H1 (cell line): ENCODE data around the gene CNKSR2. TPM values are rescaled to one million over a fixed set of nuclear protein-coding genes. Genes with fewer than 3 reads are reported as not detected.

Experiments
- CTCF ChIA-PET: fragments of 300-600 bp; sonication (Branson Sonifier 250); formaldehyde crosslinking; loops from one replicate; lab custom pipeline; 2021; ENCODE audit not compliant: partially characterized antibody; lab: Charles Lee
- POLR2A ChIA-PET: fragments of 300-600 bp; sonication (Branson Sonifier 250); formaldehyde crosslinking; loops from one replicate; lab custom pipeline; 2021; ENCODE audit warnings: inconsistent platforms; ENCODE audit not compliant: partially characterized antibody; lab: Charles Lee
- DNase-seq, 2 experiments: peaks; one replicate each; pipeline versions ENCODE4 v3.0.0 to v3.0.0-alpha.2; 2010 to 2022; ENCODE audit warnings: low spot score in 2 of 2, low read depth in 1 of 2, mixed read lengths in 1 of 2
- FAIRE-seq: peaks from 2 replicates; lab custom pipeline; 2011; peaks lifted over from hg19 to GRCh38; lab: Jason Lieb, UNC
- H2AFZ ChIP-seq: 2 replicates; pipeline ENCODE4 v1.8.1; 2012; ENCODE audit warnings: low read length, inconsistent platforms
- H2AK5ac ChIP-seq: 2 replicates; pipeline ENCODE4 v1.6.1; 2013; ENCODE audit warnings: low read depth, low read length
- H2BK120ac ChIP-seq: replicated peaks from 2 replicates; pipeline ENCODE3; 2013; ENCODE audit warnings: low read depth, low read length, inconsistent platforms
- H2BK12ac ChIP-seq: 2 replicates; pipeline ENCODE4 v1.6.1; 2013; ENCODE audit warnings: low read depth, low read length
- H2BK15ac ChIP-seq: 2 replicates; pipeline ENCODE4 v1.6.1; 2013; ENCODE audit warnings: low read length
- H2BK20ac ChIP-seq: 2 replicates; pipeline ENCODE4 v1.6.1; 2013; ENCODE audit warnings: low read length
- H2BK5ac ChIP-seq: 2 replicates; pipeline ENCODE4 v1.6.1; 2013; ENCODE audit warnings: low read depth, low read length
- H3K14ac ChIP-seq: 2 replicates; pipeline ENCODE4 v1.6.1; 2013; ENCODE audit warnings: inconsistent platforms; ENCODE audit not compliant: insufficient read length
- H3K18ac ChIP-seq: 2 replicates; pipeline ENCODE4 v1.6.1; 2013; ENCODE audit warnings: low read length; ENCODE audit errors: extremely low read depth
- H3K23ac ChIP-seq: 2 replicates; pipeline ENCODE4 v1.6.1; 2013; ENCODE audit warnings: inconsistent platforms; ENCODE audit not compliant: insufficient read length
- H3K23me2 ChIP-seq: 2 replicates; pipeline ENCODE4 v1.6.1; 2013; ENCODE audit warnings: low read depth, low read length
- H3K27ac ChIP-seq: 2 replicates; pipeline ENCODE4 v1.6.1; 2011; ENCODE audit warnings: low read depth, low read length, inconsistent platforms
- H3K27me3 ChIP-seq, 4 experiments: replicated peaks in 1 of 4; 1 replicate in 1 of 4; 2 replicates in 3 of 4; pipeline versions ENCODE4 v1.6.1 to v1.8.1; 2011 to 2013; ENCODE audit warnings: low read length in 3 of 4, mild to moderate bottlenecking in 3 of 4, inconsistent platforms in 2 of 4, mixed read lengths in 2 of 4, moderate library complexity in 1 of 4; ENCODE audit not compliant: control insufficient read depth in 3 of 4, insufficient read depth in 3 of 4; ENCODE audit errors: extremely low read depth in 1 of 4
- H3K36me3 ChIP-seq, 4 experiments: 2 replicates each; pipeline versions ENCODE4 v1.6.1 to v1.8.1; 2011 to 2013; ENCODE audit warnings: mild to moderate bottlenecking in 4 of 4, low read length in 3 of 4, moderate library complexity in 2 of 4, control low read depth in 1 of 4, inconsistent platforms in 1 of 4; ENCODE audit not compliant: insufficient read depth in 4 of 4, control insufficient read depth in 2 of 4
- H3K4ac ChIP-seq: replicated peaks from 2 replicates; pipeline ENCODE3; 2013; ENCODE audit warnings: low read length, low read depth, mixed read lengths, inconsistent platforms; ENCODE audit not compliant: insufficient read length
- H3K4me1 ChIP-seq, 4 experiments: replicated peaks in 1 of 4; 1 replicate in 1 of 4; 2 replicates in 3 of 4; pipeline versions ENCODE4 v1.6.1 to v1.8.1; 2011 to 2013; ENCODE audit warnings: low read length in 3 of 4, inconsistent platforms in 2 of 4, mixed read lengths in 1 of 4; ENCODE audit not compliant: insufficient read depth in 4 of 4, control insufficient read depth in 3 of 4
- H3K4me2 ChIP-seq, 2 experiments: 2 replicates each; pipeline versions ENCODE4 v1.6.1 to v1.8.1; 2011 to 2013; ENCODE audit warnings: low read depth in 2 of 2, low read length in 2 of 2, control low read depth in 1 of 2, inconsistent platforms in 1 of 2, mild to moderate bottlenecking in 1 of 2; ENCODE audit not compliant: insufficient read depth in 1 of 2
- H3K4me3 ChIP-seq, 4 experiments: fragments of 200-600, 300-600 bp in 1 of 4; sonication (generic), shearing (Covaris generic), sonication (Bioruptor Twin) in 1 of 4; 2 replicates each; pipeline versions ENCODE4 v1.5.1 to v1.8.1; 2011 to 2016; ENCODE audit warnings: low read length in 4 of 4, low read depth in 3 of 4, control low read depth in 2 of 4, inconsistent platforms in 2 of 4, mild to moderate bottlenecking in 2 of 4, mixed read lengths in 1 of 4, moderate library complexity in 1 of 4; ENCODE audit not compliant: insufficient read depth in 2 of 4; ENCODE audit errors: extremely low read depth in 1 of 4
- H3K56ac ChIP-seq: replicated peaks from 2 replicates; pipeline ENCODE3; 2013; ENCODE audit warnings: low read depth, mild to moderate bottlenecking, mixed read lengths, low read length, inconsistent platforms; ENCODE audit not compliant: insufficient read length
- H3K79me1 ChIP-seq: 2 replicates; pipeline ENCODE4 v1.6.1; 2013; ENCODE audit warnings: low read depth, low read length, control low read depth
- H3K79me2 ChIP-seq, 2 experiments: 2 replicates each; pipeline versions ENCODE4 v1.6.1 to v1.8.1; 2012 to 2013; ENCODE audit warnings: low read length in 2 of 2, mild to moderate bottlenecking in 2 of 2, inconsistent platforms in 1 of 2; ENCODE audit not compliant: insufficient read depth in 2 of 2, control insufficient read depth in 1 of 2
- H3K9ac ChIP-seq, 4 experiments: replicated peaks in 1 of 4; 1 replicate in 1 of 4; 2 replicates in 3 of 4; pipeline versions ENCODE4 v1.6.1 to v1.8.1; 2011 to 2013; ENCODE audit warnings: low read depth in 3 of 4, low read length in 3 of 4, control low read depth in 2 of 4, mild to moderate bottlenecking in 2 of 4, moderate library complexity in 2 of 4, inconsistent platforms in 1 of 4; ENCODE audit errors: extremely low read depth in 1 of 4
- H3K9me3 ChIP-seq, 2 experiments: 2 replicates each; pipeline versions ENCODE4 v1.6.1 to v1.8.1; 2012 to 2013; ENCODE audit warnings: mild to moderate bottlenecking in 2 of 2, moderate library complexity in 2 of 2, control low read depth in 1 of 2, inconsistent platforms in 1 of 2, low read depth in 1 of 2, low read length in 1 of 2, mixed read lengths in 1 of 2; ENCODE audit not compliant: insufficient read depth in 2 of 2
- H4K20me1 ChIP-seq, 2 experiments: replicated peaks in 1 of 2; 2 replicates each; pipeline versions ENCODE3 to v1.8.1; 2011 to 2013; ENCODE audit warnings: inconsistent platforms in 2 of 2, low read length in 2 of 2, mild to moderate bottlenecking in 1 of 2; ENCODE audit not compliant: insufficient read depth in 2 of 2, control insufficient read depth in 1 of 2
- H4K5ac ChIP-seq: 2 replicates; pipeline ENCODE4 v1.6.1; 2013; ENCODE audit warnings: low read length, low read depth, mixed read lengths, inconsistent platforms; ENCODE audit not compliant: insufficient read length
- H4K8ac ChIP-seq: 2 replicates; pipeline ENCODE4 v1.8.0; 2013; ENCODE audit warnings: mild to moderate bottlenecking, moderate library complexity, low read length, inconsistent platforms; ENCODE audit not compliant: insufficient read depth; ENCODE audit errors: extremely low read depth
- H4K91ac ChIP-seq: replicated peaks from 2 replicates; pipeline ENCODE3; 2013; ENCODE audit warnings: low read length, mixed read lengths, inconsistent platforms; ENCODE audit not compliant: insufficient read length
- BRCA1 ChIP-seq: IDR thresholded peaks from 2 replicates; pipeline ENCODE4 v1.6.1; 2012; ENCODE audit warnings: low read depth, low read length, improper control_type of control experiment
- CHD1 ChIP-seq: IDR thresholded peaks from 2 replicates; pipeline ENCODE4 v1.6.1; 2012; ENCODE audit warnings: low read depth, low read length, improper control_type of control experiment
- HDAC2 ChIP-seq, 2 experiments: fragments of 300-600 bp in 1 of 2; sonication (generic) in 1 of 2; IDR thresholded peaks; 2 replicates each; pipeline ENCODE4 v1.6.1; 2011 to 2012; ENCODE audit warnings: low read depth in 2 of 2, low read length in 2 of 2, mild to moderate bottlenecking in 2 of 2, moderate library complexity in 2 of 2, borderline replicate concordance in 1 of 2, inconsistent platforms in 1 of 2
- KDM1A ChIP-seq: fragments of 200-600, 300-600 bp; sonication (generic); IDR thresholded peaks from 2 replicates; pipeline ENCODE4 v1.7.1; 2016; ENCODE audit warnings: mild to moderate bottlenecking, low read length, borderline replicate concordance
- KDM4A ChIP-seq: IDR thresholded peaks from one replicate; pipeline ENCODE4 v1.7.1; 2012; ENCODE audit warnings: low read depth, mild to moderate bottlenecking, moderate library complexity, low read length, inconsistent platforms; ENCODE audit not compliant: severe bottlenecking
- RFX5 ChIP-seq: IDR thresholded peaks from 2 replicates; pipeline ENCODE4 v1.6.1; 2011; ENCODE audit warnings: low read depth, low read length, improper control_type of control experiment, borderline replicate concordance
- SIX5 ChIP-seq: IDR thresholded peaks from 2 replicates; pipeline ENCODE4 v1.6.1; 2011; ENCODE audit warnings: mild to moderate bottlenecking, low read depth, low read length
- SP4 ChIP-seq: IDR thresholded peaks from 2 replicates; pipeline ENCODE4 v1.6.1; 2012; ENCODE audit warnings: low read length, inconsistent platforms
- WGBS, 2 experiments: shearing (Covaris generic) in 1 of 2; methylation state at CpG; one replicate each; pipeline versions ENCODE4 v1.1.6 to v1.1.7; 2013 to 2015; ENCODE audit warnings: low lambda C conversion rate in 2 of 2, mixed read lengths in 2 of 2, inconsistent platforms in 1 of 2, low coverage in 1 of 2, missing lambda C conversion rate in 1 of 2; ENCODE audit not compliant: insufficient replicate concordance in 2 of 2, insufficient coverage in 1 of 2, insufficient read length in 1 of 2; ENCODE audit errors: extremely low coverage in 1 of 2, missing lambda C conversion rate in 1 of 2; 5-methylcytosine and 5-hydroxymethylcytosine counted together
- polyA plus RNA-seq, 7 experiments: library from polyadenylated mRNA; depleted of rRNA in 3 of 7; stranded (reverse) in 5 of 7; unstranded in 2 of 7; fragments of >200 nt in 5 of 7; fragments of 200-250 nt in 2 of 7; gene quantifications; 1 replicate in 5 of 7; 2 replicates in 1 of 7; 4 replicates in 1 of 7; pipeline versions ENCODE4 v1.2.1 to v1.2.3, GENCODE V29; 2011 to 2013; ENCODE audit warnings: missing spikeins in 2 of 7, mixed read lengths in 2 of 7
- total RNA-seq: library from RNA; stranded (reverse); fragmentation: NEBNext Ultra II Directional; extraction: Animal tissue kit (Norgen Biotek cat#: 25700); gene quantifications from 2 replicates; pipeline ENCODE4 v1.2.1, GENCODE V29; 2021
- TF ChIP-seq, protein P1 (sequence below): IDR thresholded peaks from 2 replicates; pipeline ENCODE4 v1.6.1; 2012; ENCODE audit warnings: inconsistent platforms

Gene CNKSR2
- total and polyA plus RNA-seq, 2 of the 8 experiments (the other 6 are each of a cell fraction or from before 2014, with no cell fraction given) = 5.5 to 16.3 TPM

DNA sequence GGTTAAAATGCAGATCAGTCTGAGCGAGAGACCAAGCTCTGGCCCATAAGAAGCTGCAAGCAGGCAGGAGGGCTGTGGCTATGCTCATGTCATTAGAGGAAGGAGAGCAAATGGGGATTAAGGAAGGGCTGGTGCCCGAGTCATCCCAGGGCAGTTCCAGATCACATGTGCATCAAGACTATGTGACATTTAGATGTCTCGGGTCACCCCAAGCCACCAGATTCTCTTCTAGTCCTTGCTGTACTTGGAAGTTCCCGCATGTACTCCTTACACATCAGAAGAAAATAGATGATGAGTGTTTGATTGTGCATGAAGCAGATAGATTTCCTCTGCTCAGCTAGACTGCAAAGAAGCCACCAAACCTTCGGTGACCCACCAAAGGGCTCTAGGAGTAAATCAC lies 326.1 kb downstream of the CNKSR2 start:
- H4K8ac ChIP-seq = no peak overlapping the region
- no peaks in the 10 kb centered on the region for H3K9me3 ChIP-seq
- no peaks in the 10 kb centered on the region for H3K79me2 ChIP-seq
- H2BK20ac ChIP-seq = no peak overlapping the region
- no peaks in the 10 kb centered on the region for H3K36me3 ChIP-seq
- no peaks in the 10 kb centered on the region for H4K20me1 ChIP-seq
- no peak overlapping the region for H3K4me3 ChIP-seq
- H3K4me2 ChIP-seq = no peak overlapping the region
- H3K23me2 ChIP-seq = no peaks in the 10 kb centered on the region
- H3K27ac ChIP-seq = no peak overlapping the region
- H3K18ac ChIP-seq = no peak overlapping the region
- no peak overlapping the region for H4K91ac ChIP-seq
- H4K5ac ChIP-seq = no peak overlapping the region
- H3K79me1 ChIP-seq = no peaks in the 10 kb centered on the region
- H3K56ac ChIP-seq = no peak overlapping the region
- no peak overlapping the region for H2BK120ac ChIP-seq
- DNase-seq = no peak
- TF ChIP-seq SP4 (no peak), CHD1 (no peak), KDM4A (no peak), BRCA1 (no peak), SIX5 (no peak), HDAC2 (IDR thresholded peaks at IDR 0.05; ENCODE audit: borderline replicate concordance in 1 of 2, low read depth in 2 of 2, low read length in 2 of 2) (no peak), KDM1A (no peak), RFX5 (no peak)
- TF ChIP-seq, protein P1, sequence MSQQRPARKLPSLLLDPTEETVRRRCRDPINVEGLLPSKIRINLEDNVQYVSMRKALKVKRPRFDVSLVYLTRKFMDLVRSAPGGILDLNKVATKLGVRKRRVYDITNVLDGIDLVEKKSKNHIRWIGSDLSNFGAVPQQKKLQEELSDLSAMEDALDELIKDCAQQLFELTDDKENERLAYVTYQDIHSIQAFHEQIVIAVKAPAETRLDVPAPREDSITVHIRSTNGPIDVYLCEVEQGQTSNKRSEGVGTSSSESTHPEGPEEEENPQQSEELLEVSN = no peak
- no peak for FAIRE-seq
- no peak overlapping the region for H2BK5ac ChIP-seq
- no peak overlapping the region for H3K4ac ChIP-seq
- H3K9ac ChIP-seq = no peak overlapping the region
- POLR2A ChIA-PET = no interaction called here
- no peak overlapping the region for H2AK5ac ChIP-seq
- H3K27me3 ChIP-seq = no peaks in the 10 kb centered on the region
- no peak overlapping the region for H3K23ac ChIP-seq
- H3K4me1 ChIP-seq = no peaks in the 10 kb centered on the region
- 78% methylated on average over 3 of the region's 5 CpGs; no CpG with 5 or more reads in 1 of the 2 experiments for WGBS, 2 experiments
- no peak overlapping the region for H2AFZ ChIP-seq
- no peak overlapping the region for H2BK15ac ChIP-seq
- no peak overlapping the region for H3K14ac ChIP-seq
- CTCF ChIA-PET = interaction anchor here (1.2 kb wide), 1 partner anchor 8 kb away, joined by 4 read pairs; no protein-coding TSS in a partner anchor
- H2BK12ac ChIP-seq = no peak overlapping the region
